CD4-positive, alpha-beta T cell (primary cell): ENCODE results near the gene HMOX1. TPM values are rescaled to one million over a fixed set of nuclear protein-coding genes. Genes with fewer than 3 reads are reported as not detected.

Source experiments
- ATAC-seq: fragments of 200-7000 bp; cut with Tn5 transposase; one replicate; pipeline ENCODE4 v1.10.0; 2022; ENCODE audit warnings: mild to moderate bottlenecking; ENCODE audit not compliant: poor library complexity
- CTCF ChIA-PET: fragments of 350-600 bp; sonication (Branson Sonifier 250); formaldehyde crosslinking; loops from one replicate; lab custom pipeline; 2021; ENCODE audit warnings: antibody characterized with exemption, inconsistent platforms; lab: Charles Lee
- POLR2A ChIA-PET: fragments of 350-600 bp; sonication (Branson Sonifier 250); formaldehyde crosslinking; loops from one replicate; lab custom pipeline; 2021; ENCODE audit warnings: antibody characterized with exemption, inconsistent platforms; lab: Charles Lee
- DNase-seq, 14 experiments: peaks; one replicate each; pipeline ENCODE4 v3.0.0-alpha.2; 2013 to 2020; ENCODE audit warnings: mixed read lengths in 2 of 14
- H3K27ac ChIP-seq, 2 donors: one replicate each; pipeline versions ENCODE4 v1.5.1 to v1.7.0; 2013; ENCODE audit warnings: low read length in 2 of 2, low read depth in 1 of 2, mild to moderate bottlenecking in 1 of 2
- H3K27me3 ChIP-seq, 2 experiments: 1 replicate in 1 of 2; 2 replicates in 1 of 2; pipeline versions ENCODE4 v1.6.1 to v1.7.0; 2013; ENCODE audit warnings: low read length in 2 of 2, control low read depth in 1 of 2, mild to moderate bottlenecking in 1 of 2, moderate library complexity in 1 of 2; ENCODE audit not compliant: insufficient read depth in 2 of 2, control insufficient read depth in 1 of 2
- H3K36me3 ChIP-seq: one replicate; pipeline ENCODE4 v1.6.1; 2013; ENCODE audit warnings: low read length, control low read depth; ENCODE audit not compliant: insufficient read depth
- H3K4me1 ChIP-seq: one replicate; pipeline ENCODE4 v1.6.1; 2013; ENCODE audit warnings: low read length, control low read depth; ENCODE audit not compliant: insufficient read depth
- H3K4me3 ChIP-seq: one replicate; pipeline ENCODE4 v1.5.1; 2013; ENCODE audit warnings: mild to moderate bottlenecking, low read length, moderate library complexity
- H3K9me3 ChIP-seq, 2 experiments: 1 replicate in 1 of 2; 2 replicates in 1 of 2; pipeline versions ENCODE4 v1.6.1 to v1.7.0; 2013; ENCODE audit warnings: low read length in 2 of 2, mild to moderate bottlenecking in 2 of 2, control low read depth in 1 of 2, moderate library complexity in 1 of 2; ENCODE audit not compliant: control insufficient read depth in 1 of 2, insufficient read depth in 1 of 2
- H3K27ac Mint-ChIP-seq: one replicate; pipeline ENCODE4 v1.8.0; 2020; ENCODE audit warnings: mixed read lengths
- H3K27me3 Mint-ChIP-seq: one replicate; pipeline ENCODE4 v1.8.0; 2021; ENCODE audit warnings: mixed read lengths
- H3K36me3 Mint-ChIP-seq: one replicate; pipeline ENCODE4 v1.8.0; 2021; ENCODE audit warnings: low read depth, mixed read lengths
- H3K4me1 Mint-ChIP-seq: one replicate; pipeline ENCODE4 v1.8.0; 2021; ENCODE audit warnings: low read depth, mixed read lengths
- H3K4me3 Mint-ChIP-seq: one replicate; pipeline ENCODE4 v1.8.0; 2020; ENCODE audit warnings: mild to moderate bottlenecking, mixed read lengths
- H3K9me3 Mint-ChIP-seq: one replicate; pipeline ENCODE4 v1.8.0; 2020; ENCODE audit warnings: mixed read lengths
- CTCF ChIP-seq: fragments of 200-600 bp; IDR thresholded peaks from one replicate; pipeline ENCODE4 v1.8.0; 2022; ENCODE audit warnings: antibody characterized with exemption, mild to moderate bottlenecking
- intact Hi-C, 2 experiments: fragments of 100-400 bp; cut with DNase I in 1 of 2; cut with micrococcal nuclease in 1 of 2; formaldehyde crosslinking; loops; one replicate each; pipeline versions ENCODE4 v1.15.1 to v1.9.0; 2023 to 2025; cut with DNase I, micrococcal nuclease
- total RNA-seq, 174 experiments: library from RNA in 2 of 174; stranded (reverse) in 2 of 174; gene quantifications; one replicate each; pipeline ENCODE4 v1.2.3 and lab custom pipeline; 2021 to 2026

HMOX1 gene
- total RNA-seq, 2 experiments from 2014 or later: 1.1 to 1.5 TPM

- no peak overlapping the region for H3K4me3 ChIP-seq
- Mint-ChIP-seq H3K27ac (no peak overlapping the region), H3K36me3 (peaks cover 2% of the 10 kb centered on the region), H3K4me3 (no peak overlapping the region), H3K27me3 (peaks cover 10% of the 10 kb centered on the region), H3K4me1 (peaks cover 12% of the 10 kb centered on the region), H3K9me3 (no peaks in the 10 kb centered on the region)
- ATAC-seq (peak; percentile 31), DNase-seq (peak in 6 of 14 experiments; percentile 9 to 84 (median 46))
- no peaks in the 10 kb centered on the region for H3K36me3 ChIP-seq
- ChIA-PET POLR2A (no interaction called here), CTCF (interaction anchor here (0.6 to 1.5 kb wide), 2 partner anchors 48 to 73 kb away, joined by 3 read pairs; no protein-coding TSS in a partner anchor)
- no peak overlapping the region for H3K27ac ChIP-seq
- peaks cover 29% of the 10 kb centered on the region for H3K4me1 ChIP-seq
- TF ChIP-seq CTCF: no peak
- H3K27me3 ChIP-seq: peaks cover 8 to 16% of the 10 kb centered on the region in 2 experiments
- no peaks in the 10 kb centered on the region for H3K9me3 ChIP-seq
- intact Hi-C loops: no loop called here
These were observed 4.0 kb upstream of the HMOX1 start for GRCh38 chr22:35376728-35377472.

- Mint-ChIP-seq H3K36me3 (no peaks in the 10 kb centered on the region), H3K4me1 (peaks cover 10% of the 10 kb centered on the region), H3K27ac (no peak overlapping the region), H3K4me3 (no peak overlapping the region), H3K27me3 (peaks cover 11% of the 10 kb centered on the region), H3K9me3 (no peaks in the 10 kb centered on the region)
- DNase-seq (peak in 1 of 14 experiments; percentile 22), ATAC-seq (no peak)
- intact Hi-C loops: no loop called here
- CTCF ChIA-PET: no interaction called here
- no peak for TF ChIP-seq CTCF
- POLR2A ChIA-PET: no interaction called here
- Histone ChIP-seq H3K4me1 (peaks cover 25% of the 10 kb centered on the region), H3K27ac (no peak overlapping the region), H3K27me3 (peaks cover 12 to 18% of the 10 kb centered on the region in 2 experiments), H3K9me3 (no peaks in the 10 kb centered on the region), H3K4me3 (no peak overlapping the region), H3K36me3 (no peaks in the 10 kb centered on the region)
These were observed 3.2 kb upstream of the HMOX1 start for GRCh38 chr22:35377735-35378134.

- intact Hi-C loops: no loop called here
- no peak overlapping the region for H3K4me3 ChIP-seq
- peaks cover 20 to 26% of the 10 kb centered on the region in 2 experiments for H3K27me3 ChIP-seq
- peaks cover 25% of the 10 kb centered on the region for H3K4me1 ChIP-seq
- no peak overlapping the region for H3K27ac Mint-ChIP-seq
- no peak overlapping the region for H3K27ac ChIP-seq
- H3K27me3 Mint-ChIP-seq: peaks cover 17% of the 10 kb centered on the region
- H3K4me1 Mint-ChIP-seq: peaks cover 10% of the 10 kb centered on the region
- ATAC-seq (no peak), DNase-seq (no peak)
- no peak for TF ChIP-seq CTCF
- no peaks in the 10 kb centered on the region for H3K36me3 ChIP-seq
- H3K9me3 ChIP-seq: no peaks in the 10 kb centered on the region
- H3K36me3 Mint-ChIP-seq: no peaks in the 10 kb centered on the region
- ChIA-PET CTCF (no interaction called here), POLR2A (no interaction called here)
- no peaks in the 10 kb centered on the region for H3K9me3 Mint-ChIP-seq
- H3K4me3 Mint-ChIP-seq: no peak overlapping the region
These were observed 2.3 kb upstream of the HMOX1 start for GRCh38 chr22:35378621-35379020.
